Esophagus (tissue), 2 donors: ENCODE results near the gene SHF. TPM values are rescaled to one million over a fixed set of nuclear protein-coding genes. Genes with fewer than 3 reads are reported as not detected.

Experiments
- H3K27ac ChIP-seq, 2 donors: one replicate each; pipeline ENCODE4 v1.5.1; 2013; ENCODE audit warnings: low read depth in 2 of 2, mild to moderate bottlenecking in 2 of 2, inconsistent platforms in 1 of 2, low read length in 1 of 2, moderate library complexity in 1 of 2
- H3K27me3 ChIP-seq, 2 donors: one replicate each; pipeline ENCODE4 v1.6.1; 2013; ENCODE audit warnings: low read length in 2 of 2, control low read depth in 1 of 2, mild to moderate bottlenecking in 1 of 2; ENCODE audit not compliant: insufficient read depth in 2 of 2, control insufficient read depth in 1 of 2
- H3K36me3 ChIP-seq, 2 donors: one replicate each; pipeline ENCODE4 v1.6.1; 2013; ENCODE audit warnings: low read length in 1 of 2; ENCODE audit not compliant: control insufficient read depth in 2 of 2, insufficient read depth in 2 of 2
- H3K4me1 ChIP-seq, 2 donors: one replicate each; pipeline ENCODE4 v1.6.1; 2013; ENCODE audit warnings: low read length in 1 of 2; ENCODE audit not compliant: control insufficient read depth in 2 of 2, insufficient read depth in 2 of 2
- H3K4me3 ChIP-seq, 2 donors: one replicate each; pipeline ENCODE4 v1.5.1; 2013; ENCODE audit warnings: low read length in 2 of 2, mild to moderate bottlenecking in 2 of 2, low read depth in 1 of 2, moderate library complexity in 1 of 2
- H3K9me3 ChIP-seq, 2 donors: one replicate each; pipeline ENCODE4 v1.6.1; 2013; ENCODE audit warnings: mild to moderate bottlenecking in 2 of 2, low read depth in 1 of 2, low read length in 1 of 2, moderate library complexity in 1 of 2; ENCODE audit not compliant: control insufficient read depth in 2 of 2, insufficient read depth in 1 of 2
- WGBS, 2 donors: extraction: QIAGEN DNeasy Blood & Tissue Kit; methylation state at CpG; one replicate each; pipeline ENCODE4 v1.1.7; 2013; 5-methylcytosine and 5-hydroxymethylcytosine counted together
- polyA plus RNA-seq, 2 donors: library from polyadenylated mRNA; stranded (reverse); fragments of 200-250 nt; gene quantifications; one replicate each; pipeline ENCODE4 v1.2.3, GENCODE V29; 2013
- donor health status: healthy with polysubstance abuse.
- donor health status: Bipolar disorder and iron deficiency.

Gene SHF
- polyA plus RNA-seq, 2 donors = 2.1 to 2.4 TPM

GRCh38 chr15:45184562-45185041, 3.2 kb downstream of the SHF start:
- no peak overlapping the region for H3K4me3 ChIP-seq
- H3K27me3 ChIP-seq = no peaks in the 10 kb centered on the region
- no peak overlapping the region for H3K27ac ChIP-seq
- H3K9me3 ChIP-seq = no peaks in the 10 kb centered on the region
- peaks cover 3 to 10% of the 10 kb centered on the region in 2 donors for H3K4me1 ChIP-seq
- H3K36me3 ChIP-seq = no peaks in the 10 kb centered on the region
- 71 to 73% methylated on average over 7 to 9 of the region's 9 CpGs for WGBS, 2 donors

GRCh38 chr15:45183511-45183910, 4.3 kb downstream of the SHF start:
- Histone ChIP-seq H3K4me3 (no peak overlapping the region), H3K27ac (no peak overlapping the region), H3K4me1 (peaks cover 3 to 10% of the 10 kb centered on the region in 2 donors), H3K9me3 (no peaks in the 10 kb centered on the region), H3K36me3 (no peaks in the 10 kb centered on the region), H3K27me3 (no peaks in the 10 kb centered on the region)
- 89 to 93% methylated on average over 2 of the region's 2 CpGs for WGBS, 2 donors

- Histone ChIP-seq H3K27me3 (no peaks in the 10 kb centered on the region), H3K4me3 (no peak overlapping the region), H3K36me3 (no peaks in the 10 kb centered on the region), H3K27ac (no peak overlapping the region), H3K4me1 (peaks cover 3 to 6% of the 10 kb centered on the region in 2 donors), H3K9me3 (no peaks in the 10 kb centered on the region)
- 27 to 45% methylated on average over 1 of the region's 1 CpG for WGBS, 2 donors
These were observed 4.8 kb downstream of the SHF start for GRCh38 chr15:45182996-45183395.

- 79 to 81% methylated on average over 9 of the region's 9 CpGs for WGBS, 2 donors
These were observed 6.1 kb downstream of the SHF start for GRCh38 chr15:45181491-45182285.

GRCh38 chr15:45180648-45181436, 6.9 kb downstream of the SHF start:
- H3K36me3 ChIP-seq = no peaks in the 10 kb centered on the region
- H3K4me1 ChIP-seq = peaks cover 0 to 4% of the 10 kb centered on the region in 2 donors
- no peak overlapping the region for H3K27ac ChIP-seq
- H3K4me3 ChIP-seq = no peak overlapping the region
- no peaks in the 10 kb centered on the region for H3K9me3 ChIP-seq
- WGBS, 2 donors = 80 to 90% methylated on average over 7 to 8 of the region's 8 CpGs
- H3K27me3 ChIP-seq = no peaks in the 10 kb centered on the region

More at GRCh38 chr15:45181491-45182285, 6.1 kb downstream of the SHF start:
- H3K36me3 ChIP-seq = no peaks in the 10 kb centered on the region
- H3K27ac ChIP-seq = no peak overlapping the region
- no peak overlapping the region for H3K4me3 ChIP-seq
- H3K27me3 ChIP-seq = no peaks in the 10 kb centered on the region
- peaks cover 0 to 5% of the 10 kb centered on the region in 2 donors for H3K4me1 ChIP-seq
- no peaks in the 10 kb centered on the region for H3K9me3 ChIP-seq

GRCh38 chr15:45180201-45180600, 7.6 kb downstream of the SHF start:
- Histone ChIP-seq H3K9me3 (no peaks in the 10 kb centered on the region), H3K4me1 (peaks cover 2% of the 10 kb centered on the region in 2 donors), H3K4me3 (no peak overlapping the region), H3K36me3 (no peaks in the 10 kb centered on the region), H3K27ac (no peak overlapping the region), H3K27me3 (no peaks in the 10 kb centered on the region)
- WGBS, 2 donors = 77 to 84% methylated on average over 7 of the region's 7 CpGs

GRCh38 chr15:45179221-45179985, 8.4 kb downstream of the SHF start:
- WGBS, 2 donors = 66 to 77% methylated on average over 13 of the region's 13 CpGs
- H3K36me3 ChIP-seq = no peaks in the 10 kb centered on the region
- H3K4me1 ChIP-seq = peaks cover 2% of the 10 kb centered on the region in 2 donors
- H3K4me3 ChIP-seq = no peak overlapping the region
- H3K27ac ChIP-seq = no peak overlapping the region
- no peaks in the 10 kb centered on the region for H3K9me3 ChIP-seq
- no peaks in the 10 kb centered on the region for H3K27me3 ChIP-seq

- Histone ChIP-seq H3K36me3 (no peaks in the 10 kb centered on the region), H3K27ac (no peak overlapping the region), H3K4me3 (no peak overlapping the region), H3K9me3 (no peaks in the 10 kb centered on the region), H3K27me3 (no peaks in the 10 kb centered on the region), H3K4me1 (peaks cover 2% of the 10 kb centered on the region in 2 donors)
- 89 to 90% methylated on average over 3 of the region's 3 CpGs for WGBS, 2 donors
These were observed 10.5 kb downstream of the SHF start for GRCh38 chr15:45177285-45177684.

- Histone ChIP-seq H3K27ac (no peak overlapping the region), H3K27me3 (no peaks in the 10 kb centered on the region), H3K4me3 (no peak overlapping the region), H3K9me3 (no peaks in the 10 kb centered on the region), H3K36me3 (no peaks in the 10 kb centered on the region), H3K4me1 (peaks cover 0 to 2% of the 10 kb centered on the region in 2 donors)
- 91 to 94% methylated on average over 2 of the region's 2 CpGs for WGBS, 2 donors
These were observed 13.2 kb downstream of the SHF start for GRCh38 chr15:45174577-45174976.
